D721Med (cell line): ENCODE results near the gene SORCS2.

ENCODE experiments used
- DNase-seq: peaks from one replicate; pipeline ENCODE4 v3.0.0; 2011; ENCODE audit warnings: low spot score; ENCODE audit not compliant: insufficient read length
- FAIRE-seq: peaks from 2 replicates; lab custom pipeline; 2011; peaks lifted over from hg19 to GRCh38; lab: Jason Lieb, UNC
- CTCF ChIP-seq: IDR thresholded peaks from 2 replicates; pipeline ENCODE4 v1.5.1; 2012; ENCODE audit warnings: mild to moderate bottlenecking, control low read depth; ENCODE audit not compliant: insufficient read depth; ENCODE audit errors: missing control alignments

Gene SORCS2

GRCh38 chr4:7241597-7242125 is 49.3 kb downstream of the SORCS2 start:
- DNase-seq: no peak

GRCh38 chr4:7242766-7243165 is 50.4 kb downstream of the SORCS2 start:
- DNase-seq (no peak), FAIRE-seq (no peak)
- no peak for TF ChIP-seq CTCF

More at GRCh38 chr4:7241597-7242125, 49.3 kb downstream of the SORCS2 start:
- no peak for FAIRE-seq
- TF ChIP-seq CTCF: no peak

GRCh38 chr4:7243609-7244330 is 51.4 kb downstream of the SORCS2 start:
- TF ChIP-seq CTCF: no peak
- DNase-seq (no peak), FAIRE-seq (no peak)

GRCh38 chr4:7244331-7244665 is 52.0 kb downstream of the SORCS2 start:
- DNase-seq (no peak), FAIRE-seq (no peak)
- no peak for TF ChIP-seq CTCF

GRCh38 chr4:7244751-7245320 is 52.5 kb downstream of the SORCS2 start:
- DNase-seq (no peak), FAIRE-seq (no peak)
- TF ChIP-seq CTCF: no peak

- TF ChIP-seq CTCF: no peak
- DNase-seq: no peak
- no peak for FAIRE-seq
Observed at GRCh38 chr4:7247521-7247920, 55.2 kb downstream of the SORCS2 start.

GRCh38 chr4:7247946-7248345 is 55.6 kb downstream of the SORCS2 start:
- no peak for DNase-seq
- TF ChIP-seq CTCF: no peak
- no peak for FAIRE-seq
